ENCODE results near the gene DMGDH. TPM values are rescaled to one million over a fixed set of nuclear protein-coding genes. Genes with fewer than 3 reads are reported as not detected.

The DMGDH gene
- total RNA-seq, 2 experiments from 2014 or later: 0.23 to 0.30 TPM

DNA sequence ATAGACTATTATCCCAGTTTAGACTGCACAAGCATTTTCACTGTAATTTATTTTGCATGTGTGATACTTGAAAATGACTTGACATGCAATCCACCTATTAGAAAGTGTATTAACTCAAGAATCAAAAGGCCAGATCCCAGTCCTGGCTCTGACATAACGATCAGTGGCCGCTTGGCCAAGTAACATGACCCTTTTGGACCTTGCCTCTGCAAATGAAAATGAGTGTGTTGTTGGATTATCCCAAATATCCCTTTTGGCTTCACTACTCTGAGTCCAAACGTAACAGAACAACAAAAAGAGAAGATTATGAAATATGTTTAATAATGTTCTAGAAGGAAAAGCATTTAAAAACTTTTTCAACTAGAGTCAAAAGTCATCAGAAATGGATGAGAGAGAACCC is 19.0 kb downstream of the DMGDH start:
- no peaks in the 10 kb centered on the region for H3K9me3 Mint-ChIP-seq

GRCh38 chr5:79048437-79048836 is 21.0 kb downstream of the DMGDH start:
- no peaks in the 10 kb centered on the region for H3K4me1 Mint-ChIP-seq
- H3K36me3 Mint-ChIP-seq (ENCODE audit: low read depth): no peaks in the 10 kb centered on the region
- peaks cover 35% of the 10 kb centered on the region for H3K27me3 Mint-ChIP-seq
- H3K27ac Mint-ChIP-seq: no peak overlapping the region
- POLR2A ChIA-PET: interaction anchor here (0.7 kb wide), 1 partner anchor 438 kb away, joined by 4 read pairs; no protein-coding TSS in a partner anchor
- CTCF ChIA-PET: interaction anchor here (1.0 to 1.5 kb wide), 2 partner anchors 23 to 85 kb away, joined by 3 to 4 read pairs; no protein-coding TSS in a partner anchor
- no peak for DNase-seq
- no peak overlapping the region for H3K4me3 Mint-ChIP-seq
- H3K9me3 Mint-ChIP-seq: no peaks in the 10 kb centered on the region

More for the DNA sequence above, 19.0 kb downstream of the DMGDH start:
- H3K4me1 Mint-ChIP-seq: no peaks in the 10 kb centered on the region
- no peaks in the 10 kb centered on the region for H3K36me3 Mint-ChIP-seq (ENCODE audit: low read depth)
- ChIA-PET POLR2A (no interaction called here), CTCF (no interaction called here)
- H3K4me3 Mint-ChIP-seq: no peak overlapping the region
- DNase-seq: no peak
- no peak overlapping the region for H3K27ac Mint-ChIP-seq
- H3K27me3 Mint-ChIP-seq: peaks cover 34% of the 10 kb centered on the region

DNA sequence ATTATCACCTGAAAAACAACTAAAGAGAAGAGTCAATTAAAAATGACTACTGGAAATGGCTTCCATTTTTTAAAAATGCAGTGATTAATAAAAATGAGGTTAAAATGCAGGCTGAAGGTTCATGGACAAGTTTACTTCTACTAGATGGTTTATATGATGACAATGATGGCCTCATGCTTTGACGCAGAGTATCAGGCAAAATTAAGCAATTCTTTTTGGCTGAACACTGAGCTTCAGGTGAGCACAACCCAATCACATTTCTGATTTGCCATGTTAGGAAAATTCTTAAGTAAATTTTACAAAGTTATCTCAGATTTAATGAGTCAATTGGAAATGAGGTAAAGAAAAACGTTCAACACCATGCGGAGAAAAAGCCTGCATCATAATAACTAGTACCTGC is 22.3 kb downstream of the DMGDH start:
- no peaks in the 10 kb centered on the region for H3K9me3 Mint-ChIP-seq
- ChIA-PET CTCF (interaction anchor here (1.1 to 1.5 kb wide), 2 partner anchors 22 to 86 kb away, joined by 4 read pairs; no protein-coding TSS in a partner anchor), POLR2A (no interaction called here)
- no peaks in the 10 kb centered on the region for H3K4me1 Mint-ChIP-seq
- no peak overlapping the region for H3K27ac Mint-ChIP-seq
- no peaks in the 10 kb centered on the region for H3K36me3 Mint-ChIP-seq (ENCODE audit: low read depth)
- no peak for DNase-seq
- H3K4me3 Mint-ChIP-seq: no peak overlapping the region
- H3K27me3 Mint-ChIP-seq: peaks cover 32% of the 10 kb centered on the region

DNA sequence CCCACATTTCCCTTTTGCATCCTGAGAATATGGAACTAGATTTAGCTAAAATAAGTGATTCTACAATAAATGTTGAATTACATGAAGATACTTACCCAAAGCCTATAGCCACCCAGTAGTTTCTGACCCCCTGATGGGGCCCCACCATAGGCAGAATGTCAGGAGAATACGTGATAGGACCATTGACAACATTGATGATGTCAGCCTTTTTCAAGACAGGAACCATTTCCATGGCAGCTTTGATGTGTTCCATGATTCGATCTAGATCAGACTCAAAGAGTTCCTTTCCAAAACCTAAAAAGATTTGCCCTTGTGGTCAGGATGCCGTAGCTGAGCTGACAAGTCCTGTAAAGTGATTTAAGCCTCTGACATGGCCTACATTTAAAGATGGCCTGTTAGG is 27.3 kb downstream of the DMGDH start:
- H3K27me3 Mint-ChIP-seq: peaks cover 10% of the 10 kb centered on the region
- no peaks in the 10 kb centered on the region for H3K4me1 Mint-ChIP-seq
- POLR2A ChIA-PET: no interaction called here
- CTCF ChIA-PET: interaction anchor here (1.0 kb wide), 1 partner anchor 90 kb away, joined by 3 read pairs; no protein-coding TSS in a partner anchor
- no peak for DNase-seq
- no peak overlapping the region for H3K4me3 Mint-ChIP-seq
- H3K27ac Mint-ChIP-seq: no peak overlapping the region
- no peaks in the 10 kb centered on the region for H3K36me3 Mint-ChIP-seq (ENCODE audit: low read depth)
- H3K9me3 Mint-ChIP-seq: no peaks in the 10 kb centered on the region

DNA sequence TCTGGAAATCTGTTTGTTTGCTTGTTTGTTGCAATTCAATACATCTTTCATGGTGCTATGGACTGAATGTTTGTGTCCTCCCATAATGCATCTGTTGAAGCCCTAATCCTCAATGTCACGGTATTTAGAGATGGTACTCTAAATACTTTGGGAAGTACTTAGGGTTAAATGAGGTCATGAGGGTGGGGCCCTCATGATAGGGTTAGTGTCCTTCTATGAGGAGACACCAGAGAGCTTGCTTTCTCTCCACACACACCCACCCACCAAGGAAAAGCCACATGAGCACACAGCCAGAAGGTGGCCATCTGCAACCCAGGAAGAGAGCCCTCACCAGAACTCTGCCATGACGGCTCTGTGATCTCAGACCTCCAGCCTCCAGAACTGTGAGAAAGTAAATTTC is 32.7 kb downstream of the DMGDH start:
- Mint-ChIP-seq H3K36me3 (ENCODE audit: low read depth) (no peaks in the 10 kb centered on the region), H3K4me3 (no peak overlapping the region), H3K9me3 (no peaks in the 10 kb centered on the region), H3K27me3 (peaks cover 4% of the 10 kb centered on the region), H3K27ac (no peak overlapping the region), H3K4me1 (no peaks in the 10 kb centered on the region)
- ChIA-PET POLR2A (no interaction called here), CTCF (no interaction called here)
- DNase-seq: no peak

DNA sequence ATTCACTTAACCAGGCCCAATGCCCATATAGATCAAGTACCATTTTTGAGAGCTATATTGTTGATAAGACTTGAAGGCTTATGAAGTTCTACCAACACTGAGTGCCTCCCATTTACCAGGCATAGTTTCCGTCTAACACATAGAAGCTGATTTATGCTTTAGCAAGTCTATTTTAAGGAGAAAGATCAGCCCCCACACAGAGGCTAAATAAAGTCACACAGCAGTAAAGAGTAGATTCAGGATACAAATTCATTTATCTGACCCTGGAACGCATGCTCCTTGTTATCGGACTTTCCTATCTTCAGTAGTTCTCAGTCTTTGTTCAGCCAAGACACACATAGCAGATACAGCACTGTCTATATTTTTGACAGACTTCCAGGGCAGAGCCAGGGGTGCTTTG is 34.2 kb downstream of the DMGDH start:
- Mint-ChIP-seq H3K27ac (no peak overlapping the region), H3K4me3 (no peak overlapping the region), H3K4me1 (no peaks in the 10 kb centered on the region), H3K27me3 (peaks cover 4% of the 10 kb centered on the region), H3K9me3 (no peaks in the 10 kb centered on the region), H3K36me3 (ENCODE audit: low read depth) (no peaks in the 10 kb centered on the region)
- ChIA-PET CTCF (no interaction called here), POLR2A (no interaction called here)
- DNase-seq: no peak

- Mint-ChIP-seq H3K4me1 (no peaks in the 10 kb centered on the region), H3K4me3 (no peak overlapping the region), H3K27me3 (peaks cover 6% of the 10 kb centered on the region), H3K9me3 (no peaks in the 10 kb centered on the region), H3K36me3 (ENCODE audit: low read depth) (no peaks in the 10 kb centered on the region), H3K27ac (no peak overlapping the region)
- CTCF ChIA-PET: interaction anchor here (1.3 to 2.7 kb wide), 2 partner anchors 8 to 10 kb away, joined by 3 to 10 read pairs; no protein-coding TSS in a partner anchor
- POLR2A ChIA-PET: no interaction called here
- DNase-seq: no peak
These were observed 36.7 kb downstream of the DMGDH start for GRCh38 chr5:79032782-79033181.

- H3K4me1 Mint-ChIP-seq: no peaks in the 10 kb centered on the region
- peaks cover 9% of the 10 kb centered on the region for H3K27me3 Mint-ChIP-seq
- H3K9me3 Mint-ChIP-seq: no peaks in the 10 kb centered on the region
- DNase-seq: no peak
- ChIA-PET CTCF (interaction anchor here (2.7 kb wide), 1 partner anchor 7 kb away, joined by 10 read pairs; no protein-coding TSS in a partner anchor), POLR2A (no interaction called here)
- no peak overlapping the region for H3K27ac Mint-ChIP-seq
- no peak overlapping the region for H3K4me3 Mint-ChIP-seq
- no peaks in the 10 kb centered on the region for H3K36me3 Mint-ChIP-seq (ENCODE audit: low read depth)
These were observed 37.3 kb downstream of the DMGDH start for GRCh38 chr5:79032031-79032695.

- ChIA-PET POLR2A (no interaction called here), CTCF (no interaction called here)
- no peaks in the 10 kb centered on the region for H3K9me3 Mint-ChIP-seq
- H3K27me3 Mint-ChIP-seq: peaks cover 14% of the 10 kb centered on the region
- no peaks in the 10 kb centered on the region for H3K4me1 Mint-ChIP-seq
- H3K36me3 Mint-ChIP-seq (ENCODE audit: low read depth): no peaks in the 10 kb centered on the region
- no peak overlapping the region for H3K4me3 Mint-ChIP-seq
- no peak for DNase-seq
- no peak overlapping the region for H3K27ac Mint-ChIP-seq
These were observed 38.0 kb downstream of the DMGDH start for GRCh38 chr5:79031485-79031867.

DNA sequence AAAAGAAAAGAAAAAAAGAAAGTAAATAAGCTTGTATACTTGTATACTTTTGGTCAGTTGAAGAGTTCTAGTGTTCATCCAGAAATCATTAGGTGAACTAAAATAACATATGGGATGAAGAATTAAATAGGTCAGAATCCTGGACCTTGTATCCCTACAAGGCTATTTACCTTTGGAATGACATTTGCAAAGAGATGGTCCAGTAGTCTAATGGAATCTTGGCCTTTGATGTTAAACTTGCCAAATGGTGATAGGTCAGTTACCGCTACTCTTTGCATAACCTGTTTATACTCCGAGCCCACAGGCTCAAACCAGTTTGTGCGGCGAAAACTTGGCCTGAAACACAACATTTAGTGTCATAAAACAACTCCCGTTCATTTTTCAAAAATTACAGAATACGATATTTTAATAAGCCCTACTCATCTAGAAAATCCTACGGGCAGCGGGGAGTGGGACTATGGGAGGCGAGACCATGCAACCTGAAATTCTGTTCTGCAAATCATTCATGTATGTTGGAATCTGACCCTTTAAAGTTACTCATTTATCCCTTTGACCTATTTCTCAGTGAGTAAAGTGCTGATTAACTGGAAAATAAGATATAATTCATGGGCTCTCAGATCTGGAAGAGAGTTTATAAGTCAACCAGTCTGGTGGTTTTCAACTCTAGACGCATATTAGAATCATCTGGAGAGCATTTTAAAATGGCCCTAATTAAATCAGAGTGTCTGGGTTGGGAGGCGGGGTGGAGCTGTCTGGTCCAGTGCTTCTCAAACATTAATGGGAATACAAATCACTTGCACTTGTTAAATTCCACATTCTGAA is 38.6 kb downstream of the DMGDH start:
- no peak for DNase-seq
- CTCF ChIA-PET: interaction anchor here (1.1 to 2.5 kb wide), 2 partner anchors 10 to 102 kb away, joined by 4 to 9 read pairs; no protein-coding TSS in a partner anchor

GRCh38 chr5:79025054-79025472 is 44.4 kb downstream of the DMGDH start:
- peak; percentile 48 for DNase-seq
- Mint-ChIP-seq H3K4me1 (peaks cover 3% of the 10 kb centered on the region), H3K9me3 (no peaks in the 10 kb centered on the region), H3K4me3 (no peak overlapping the region), H3K36me3 (ENCODE audit: low read depth) (no peaks in the 10 kb centered on the region), H3K27ac (no peak overlapping the region), H3K27me3 (peaks cover 49% of the 10 kb centered on the region)
- CTCF ChIA-PET: interaction anchor here (0.6 to 9.5 kb wide), 36 partner anchors 9 to 658 kb away, joined by 3 to 220 read pairs (median 4); no protein-coding TSS in a partner anchor
- POLR2A ChIA-PET: no interaction called here

More for the DNA sequence above, 38.6 kb downstream of the DMGDH start:
- POLR2A ChIA-PET: no interaction called here
- H3K9me3 Mint-ChIP-seq: no peaks in the 10 kb centered on the region
- no peak overlapping the region for H3K27ac Mint-ChIP-seq
- H3K4me3 Mint-ChIP-seq: no peak overlapping the region
- no peaks in the 10 kb centered on the region for H3K36me3 Mint-ChIP-seq (ENCODE audit: low read depth)
- peaks cover 16% of the 10 kb centered on the region for H3K27me3 Mint-ChIP-seq
- H3K4me1 Mint-ChIP-seq: no peaks in the 10 kb centered on the region

DNA sequence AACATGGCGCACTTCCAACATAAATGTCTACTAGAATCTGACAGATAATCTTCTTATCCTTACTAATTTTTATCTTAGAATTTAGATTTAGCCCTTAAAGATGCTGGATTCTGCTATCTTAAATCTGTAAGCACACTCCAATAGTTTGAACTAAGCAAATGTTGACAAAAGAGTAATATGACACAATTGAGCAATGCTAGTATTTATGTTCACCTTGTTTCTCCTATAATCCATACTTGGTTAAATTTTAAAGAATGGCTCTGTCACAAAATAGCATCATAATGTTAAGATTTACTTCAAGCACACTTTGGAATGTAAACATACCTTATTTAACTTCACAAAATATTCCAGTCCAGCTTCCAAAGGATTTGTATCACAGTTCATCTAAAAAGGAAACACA is 45.5 kb downstream of the DMGDH start:
- Mint-ChIP-seq H3K36me3 (ENCODE audit: low read depth) (no peaks in the 10 kb centered on the region), H3K4me3 (no peak overlapping the region), H3K4me1 (peaks cover 3% of the 10 kb centered on the region), H3K27me3 (peaks cover 58% of the 10 kb centered on the region), H3K27ac (no peak overlapping the region), H3K9me3 (no peaks in the 10 kb centered on the region)
- DNase-seq: no peak
- CTCF ChIA-PET: interaction anchor here (0.8 to 9.5 kb wide), 16 partner anchors 10 to 441 kb away, joined by 3 to 220 read pairs (median 4); no protein-coding TSS in a partner anchor
- POLR2A ChIA-PET: no interaction called here

DNA sequence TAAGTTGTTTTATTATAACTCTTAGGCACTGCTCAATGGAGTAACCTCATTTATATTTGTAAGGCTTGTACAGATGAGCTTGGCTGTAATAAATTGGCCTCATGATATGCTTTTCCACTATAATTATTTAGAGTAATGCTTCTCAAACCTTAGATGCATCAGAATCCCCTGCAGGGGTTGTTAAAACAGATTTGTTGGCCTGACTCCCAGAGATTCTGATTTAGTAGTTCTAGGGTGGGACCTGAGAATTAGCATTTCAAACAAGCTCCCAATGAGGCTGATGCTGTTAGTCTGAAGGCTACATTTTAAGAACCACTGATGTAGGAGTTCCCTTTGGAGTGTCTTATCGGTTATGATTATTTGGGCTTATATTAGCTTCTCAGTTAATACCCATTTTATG is 46.1 kb downstream of the DMGDH start:
- POLR2A ChIA-PET: interaction anchor here (1.0 kb wide), 1 partner anchor 38 kb away, joined by 3 read pairs; no protein-coding TSS in a partner anchor
- H3K9me3 Mint-ChIP-seq: no peaks in the 10 kb centered on the region
- no peaks in the 10 kb centered on the region for H3K36me3 Mint-ChIP-seq (ENCODE audit: low read depth)
- no peak for DNase-seq
- CTCF ChIA-PET: interaction anchor here (1.1 to 9.5 kb wide), 9 partner anchors 13 to 445 kb away, joined by 3 to 220 read pairs (median 4); partner anchors contain the start of gene ARSB
- peaks cover 3% of the 10 kb centered on the region for H3K4me1 Mint-ChIP-seq
- no peak overlapping the region for H3K27ac Mint-ChIP-seq
- peaks cover 58% of the 10 kb centered on the region for H3K27me3 Mint-ChIP-seq
- H3K4me3 Mint-ChIP-seq: no peak overlapping the region
